ENCODE measurements around the gene KCNE5.

DNA sequence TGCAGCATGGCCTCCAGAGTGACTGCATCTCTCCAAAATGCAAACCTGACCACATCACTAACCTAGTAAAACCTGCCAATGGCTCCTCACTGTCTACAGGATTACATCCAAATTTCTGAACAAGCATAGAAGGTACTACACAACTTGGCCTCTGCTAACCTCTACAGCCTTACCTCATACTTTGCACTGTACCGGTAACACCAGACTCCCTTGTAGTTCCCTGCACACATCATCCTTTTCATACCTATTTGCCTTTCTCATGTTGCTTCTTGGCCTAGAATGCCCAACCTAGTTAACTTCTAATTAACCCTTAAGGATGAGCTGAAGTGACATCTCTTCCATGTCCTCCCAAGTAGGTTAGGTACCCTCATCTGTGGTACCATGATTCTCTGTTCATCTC lies 33.4 kb upstream of the KCNE5 start:
- TF ChIP-seq, protein P1, sequence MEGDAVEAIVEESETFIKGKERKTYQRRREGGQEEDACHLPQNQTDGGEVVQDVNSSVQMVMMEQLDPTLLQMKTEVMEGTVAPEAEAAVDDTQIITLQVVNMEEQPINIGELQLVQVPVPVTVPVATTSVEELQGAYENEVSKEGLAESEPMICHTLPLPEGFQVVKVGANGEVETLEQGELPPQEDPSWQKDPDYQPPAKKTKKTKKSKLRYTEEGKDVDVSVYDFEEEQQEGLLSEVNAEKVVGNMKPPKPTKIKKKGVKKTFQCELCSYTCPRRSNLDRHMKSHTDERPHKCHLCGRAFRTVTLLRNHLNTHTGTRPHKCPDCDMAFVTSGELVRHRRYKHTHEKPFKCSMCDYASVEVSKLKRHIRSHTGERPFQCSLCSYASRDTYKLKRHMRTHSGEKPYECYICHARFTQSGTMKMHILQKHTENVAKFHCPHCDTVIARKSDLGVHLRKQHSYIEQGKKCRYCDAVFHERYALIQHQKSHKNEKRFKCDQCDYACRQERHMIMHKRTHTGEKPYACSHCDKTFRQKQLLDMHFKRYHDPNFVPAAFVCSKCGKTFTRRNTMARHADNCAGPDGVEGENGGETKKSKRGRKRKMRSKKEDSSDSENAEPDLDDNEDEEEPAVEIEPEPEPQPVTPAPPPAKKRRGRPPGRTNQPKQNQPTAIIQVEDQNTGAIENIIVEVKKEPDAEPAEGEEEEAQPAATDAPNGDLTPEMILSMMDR (IDR thresholded peaks at IDR 0.05; ENCODE audit: insufficient read depth, low read length): no peak
- TF ChIP-seq SPI1 (IDR thresholded peaks at IDR 0.05; ENCODE audit: borderline replicate concordance, low read depth): no peak

All from HL-60 (cell line).